Ovary (tissue), 3 donors: ENCODE results near the gene ARID2.

Source experiments
- EP300 ChIP-seq: sonication (generic); formaldehyde crosslinking; IDR thresholded peaks from one replicate; pipeline ENCODE4 v1.6.1; 2017; ENCODE audit warnings: antibody characterized with exemption
- TF ChIP-seq, protein P1 (sequence below), 3 donors: fragments of 450-650 bp in 2 of 3; fragments of 200-600 bp in 1 of 3; IDR thresholded peaks; one replicate each; pipeline versions ENCODE4 v1.5.1 to v1.8.0; 2016 to 2022; ENCODE audit warnings: antibody characterized with exemption in 3 of 3, mild to moderate bottlenecking in 1 of 3
- donor health status: DM: no; HTN: no; CAD: no.

GRCh38 chr12:45728630-45729232, 775 bp upstream of the ARID2 start:
- TF ChIP-seq, protein P1, sequence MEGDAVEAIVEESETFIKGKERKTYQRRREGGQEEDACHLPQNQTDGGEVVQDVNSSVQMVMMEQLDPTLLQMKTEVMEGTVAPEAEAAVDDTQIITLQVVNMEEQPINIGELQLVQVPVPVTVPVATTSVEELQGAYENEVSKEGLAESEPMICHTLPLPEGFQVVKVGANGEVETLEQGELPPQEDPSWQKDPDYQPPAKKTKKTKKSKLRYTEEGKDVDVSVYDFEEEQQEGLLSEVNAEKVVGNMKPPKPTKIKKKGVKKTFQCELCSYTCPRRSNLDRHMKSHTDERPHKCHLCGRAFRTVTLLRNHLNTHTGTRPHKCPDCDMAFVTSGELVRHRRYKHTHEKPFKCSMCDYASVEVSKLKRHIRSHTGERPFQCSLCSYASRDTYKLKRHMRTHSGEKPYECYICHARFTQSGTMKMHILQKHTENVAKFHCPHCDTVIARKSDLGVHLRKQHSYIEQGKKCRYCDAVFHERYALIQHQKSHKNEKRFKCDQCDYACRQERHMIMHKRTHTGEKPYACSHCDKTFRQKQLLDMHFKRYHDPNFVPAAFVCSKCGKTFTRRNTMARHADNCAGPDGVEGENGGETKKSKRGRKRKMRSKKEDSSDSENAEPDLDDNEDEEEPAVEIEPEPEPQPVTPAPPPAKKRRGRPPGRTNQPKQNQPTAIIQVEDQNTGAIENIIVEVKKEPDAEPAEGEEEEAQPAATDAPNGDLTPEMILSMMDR (IDR thresholded peaks at IDR 0.05): peak; percentile 97 to 99 (median 98)
- no peak for TF ChIP-seq EP300
